SK-N-SH treated with all-trans-retinoic acid at 6 μM for 48 hours (cell line): ENCODE data around the gene ALX4.

Source experiments
- ARNTL ChIP-seq: fragments of 450-650 bp; formaldehyde crosslinking; IDR thresholded peaks from 2 replicates; pipeline ENCODE4 v1.5.0; 2020; ENCODE audit warnings: low read depth, mild to moderate bottlenecking, moderate library complexity, borderline replicate concordance
- BACH2 ChIP-seq: fragments of 250-450 bp; sonication (Bioruptor Pico); IDR thresholded peaks from 2 replicates; pipeline ENCODE4 v1.9.0; 2021; ENCODE audit warnings: mild to moderate bottlenecking, borderline replicate concordance
- CREB5 ChIP-seq: fragments of 250-450 bp; sonication (Bioruptor Pico); IDR thresholded peaks from 2 replicates; pipeline ENCODE4 v1.5.1; 2020; ENCODE audit warnings: low read depth, mild to moderate bottlenecking, moderate library complexity
- GLIS3 ChIP-seq: fragments of 250-450 bp; sonication (Bioruptor Pico); IDR thresholded peaks from 2 replicates; pipeline ENCODE4 v1.5.0; 2020; ENCODE audit warnings: mild to moderate bottlenecking, moderate library complexity
- ISL1 ChIP-seq: fragments of 250-450 bp; sonication (Bioruptor Pico); IDR thresholded peaks from 2 replicates; pipeline ENCODE4 v2.1.2; 2022; ENCODE audit warnings: mild to moderate bottlenecking, moderate library complexity
- PATZ1 ChIP-seq: fragments of 250-450 bp; sonication (Bioruptor Pico); IDR thresholded peaks from 2 replicates; pipeline ENCODE4 v1.8.0; 2020; ENCODE audit warnings: mild to moderate bottlenecking, moderate library complexity, borderline replicate concordance
- PPARA ChIP-seq: fragments of 250-450 bp; sonication (Bioruptor Pico); IDR thresholded peaks from 2 replicates; pipeline ENCODE4 v1.5.0; 2020; ENCODE audit warnings: mild to moderate bottlenecking, borderline replicate concordance
- SNAI2 ChIP-seq: fragments of 250-450 bp; sonication (Bioruptor Pico); IDR thresholded peaks from 2 replicates; pipeline ENCODE4 v1.5.0; 2020; ENCODE audit warnings: mild to moderate bottlenecking, moderate library complexity
- TCF4 ChIP-seq: fragments of 250-450 bp; sonication (Bioruptor Pico); IDR thresholded peaks from 2 replicates; pipeline ENCODE4 v1.8.0; 2021; ENCODE audit warnings: mild to moderate bottlenecking, moderate library complexity, borderline replicate concordance
- TSHZ2 ChIP-seq: fragments of 250-450 bp; sonication (Bioruptor Pico); IDR thresholded peaks from 2 replicates; pipeline ENCODE4 v1.5.0; 2020; ENCODE audit warnings: mild to moderate bottlenecking, moderate library complexity
- ZC3H10 ChIP-seq: fragments of 250-450 bp; sonication (Bioruptor Pico); IDR thresholded peaks from 2 replicates; pipeline ENCODE4 v1.5.1; 2021; ENCODE audit warnings: mild to moderate bottlenecking, moderate library complexity
- ZFP3 ChIP-seq: fragments of 250-450 bp; sonication (Bioruptor Pico); IDR thresholded peaks from 2 replicates; pipeline ENCODE4 v1.5.0; 2020; ENCODE audit warnings: mild to moderate bottlenecking, moderate library complexity
- ZFP30 ChIP-seq: fragments of 450-650 bp; formaldehyde crosslinking; IDR thresholded peaks from 2 replicates; pipeline ENCODE4 v1.5.0; 2022; ENCODE audit warnings: mild to moderate bottlenecking, moderate library complexity
- ZNF8 ChIP-seq: fragments of 450-650 bp; formaldehyde crosslinking; IDR thresholded peaks from 2 replicates; pipeline ENCODE4 v1.5.0; 2020; ENCODE audit warnings: mild to moderate bottlenecking, moderate library complexity

GRCh38 chr11:44348721-44349120 lies 38.8 kb upstream of the ALX4 start:
- TF ChIP-seq ZFP30 (CRISPR knock-in tag) = no peak
- TF ChIP-seq PPARA = no peak
- no peak for TF ChIP-seq GLIS3 (CRISPR knock-in tag)
- no peak for TF ChIP-seq PATZ1 (CRISPR knock-in tag)
- TF ChIP-seq CREB5 = no peak
- no peak for TF ChIP-seq TSHZ2 (CRISPR knock-in tag)
- TF ChIP-seq SNAI2 = no peak
- TF ChIP-seq TCF4 (CRISPR knock-in tag) = no peak
- no peak for TF ChIP-seq ZFP3 (CRISPR knock-in tag)
- no peak for TF ChIP-seq ZNF8 (CRISPR knock-in tag)
- TF ChIP-seq ZC3H10 = no peak
- TF ChIP-seq BACH2 (CRISPR knock-in tag) = no peak
- no peak for TF ChIP-seq ARNTL (CRISPR knock-in tag)
- TF ChIP-seq ISL1 (CRISPR knock-in tag) = no peak
